DND-41 (cell line): ENCODE measurements around the gene PRELID2.

Experiments
- ATAC-seq: fragments of 200-7000 bp; cut with Tn5 transposase; 3 replicates; pipeline ENCODE4 v1.9.1; 2021; ENCODE audit warnings: low read depth; ENCODE audit not compliant: insufficient read depth
- DNase-seq: peaks from one replicate; pipeline ENCODE4 v3.0.0-alpha.2; 2020
- H2AFZ ChIP-seq: 2 replicates; pipeline ENCODE4 v1.6.0; 2012; ENCODE audit warnings: low read depth, low read length
- H3K27ac ChIP-seq: 2 replicates; pipeline ENCODE4 v1.5.1; 2012; ENCODE audit warnings: low read length, inconsistent platforms
- H3K27me3 ChIP-seq: fragments of 200-600 bp; sonication (generic); 2 replicates; pipeline ENCODE4 v1.6.0; 2012; ENCODE audit warnings: low read length, mild to moderate bottlenecking, inconsistent platforms; ENCODE audit not compliant: insufficient read depth, poor library complexity
- H3K36me3 ChIP-seq: 2 replicates; pipeline ENCODE4 v1.5.1; 2012; ENCODE audit warnings: low read length, inconsistent platforms; ENCODE audit not compliant: insufficient read depth
- H3K4me1 ChIP-seq: 2 replicates; pipeline ENCODE4 v1.5.1; 2012; ENCODE audit warnings: mild to moderate bottlenecking, low read length; ENCODE audit not compliant: insufficient read depth
- H3K4me2 ChIP-seq: 2 replicates; pipeline ENCODE4 v1.6.0; 2012; ENCODE audit warnings: mild to moderate bottlenecking, moderate library complexity, low read length, inconsistent platforms; ENCODE audit not compliant: insufficient read depth
- H3K4me3 ChIP-seq, 2 experiments: fragments of 200-600 bp in 1 of 2; shearing (Covaris generic) in 1 of 2; 2 replicates each; pipeline ENCODE4 v1.5.1; 2012 to 2016; ENCODE audit warnings: inconsistent platforms in 2 of 2, low read length in 2 of 2, mild to moderate bottlenecking in 2 of 2, low read depth in 1 of 2, moderate library complexity in 1 of 2
- H3K79me2 ChIP-seq: 2 replicates; pipeline ENCODE4 v1.6.0; 2012; ENCODE audit warnings: low read length, inconsistent platforms; ENCODE audit not compliant: insufficient read depth
- H3K9ac ChIP-seq: 2 replicates; pipeline ENCODE4 v1.6.0; 2012; ENCODE audit warnings: low read depth, mild to moderate bottlenecking, inconsistent platforms, low read length, moderate library complexity
- H3K9me3 ChIP-seq: 2 replicates; pipeline ENCODE4 v1.5.1; 2012; ENCODE audit warnings: low read length, moderate library complexity, mild to moderate bottlenecking, inconsistent platforms; ENCODE audit not compliant: insufficient read depth, severe bottlenecking
- H4K20me1 ChIP-seq: 2 replicates; pipeline ENCODE4 v1.6.0; 2012; ENCODE audit warnings: low read length; ENCODE audit not compliant: insufficient read depth
- CTCF ChIP-seq: IDR thresholded peaks from 2 replicates; pipeline ENCODE4 v1.5.1; 2012; ENCODE audit warnings: borderline replicate concordance, low read length, moderate library complexity, mild to moderate bottlenecking; ENCODE audit not compliant: poor library complexity, severe bottlenecking; ENCODE audit errors: extremely low read depth
- EZH2 ChIP-seq: IDR thresholded peaks from 3 replicates; pipeline ENCODE4 v1.6.1; 2012; ENCODE audit warnings: borderline replicate concordance, low read depth, mild to moderate bottlenecking, moderate library complexity, low read length, inconsistent platforms; ENCODE audit not compliant: severe bottlenecking

PRELID2 gene

DNA sequence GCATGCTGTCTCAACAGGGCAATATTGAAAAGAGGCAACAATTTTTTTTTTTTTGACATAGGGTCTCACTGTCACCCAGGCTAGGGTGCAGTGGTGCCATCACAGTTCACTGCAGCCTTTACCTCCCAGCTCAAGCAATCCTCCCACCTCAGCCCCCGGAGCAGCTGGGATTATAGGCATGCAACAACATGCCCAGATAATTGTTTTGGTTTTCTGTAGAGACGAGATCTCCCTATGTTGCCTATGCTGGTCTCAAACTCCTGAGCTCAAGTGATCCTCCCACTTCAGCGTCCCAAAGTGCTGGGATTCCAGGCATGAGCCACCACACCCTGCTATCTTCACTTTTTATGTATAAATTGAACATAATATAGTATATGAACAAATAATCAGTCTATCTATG lies 47.6 kb downstream of the PRELID2 start:
- Histone ChIP-seq H4K20me1 (no peaks in the 10 kb centered on the region), H3K79me2 (no peaks in the 10 kb centered on the region), H3K9ac (no peak overlapping the region), H3K27ac (no peak overlapping the region), H3K4me2 (no peak overlapping the region), H3K4me3 (no peak overlapping the region), H3K27me3 (no peaks in the 10 kb centered on the region), H2AFZ (no peak overlapping the region), H3K36me3 (no peaks in the 10 kb centered on the region), H3K9me3 (no peaks in the 10 kb centered on the region), H3K4me1 (no peaks in the 10 kb centered on the region)
- DNase-seq, result no peak
- ATAC-seq, result no peak
- TF ChIP-seq EZH2 (no peak), CTCF (no peak)

DNA sequence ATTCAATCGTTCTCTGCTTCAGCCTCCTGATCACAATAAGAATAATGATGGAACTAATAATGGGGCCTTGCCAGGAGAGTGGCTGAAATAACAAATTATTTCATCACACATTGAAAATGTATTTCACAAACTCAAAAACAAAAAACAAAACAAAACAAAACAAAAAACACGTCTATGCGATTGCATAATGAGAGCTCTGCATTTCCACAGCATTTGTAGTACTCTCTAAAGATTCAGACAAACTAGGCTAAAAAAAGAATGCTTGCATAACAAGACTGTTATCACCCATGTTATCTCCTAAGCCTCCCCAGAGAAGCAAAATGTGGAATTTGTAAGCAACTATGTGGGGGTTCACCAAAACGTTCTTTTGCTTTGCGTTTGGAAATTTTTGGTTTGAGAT lies 48.1 kb downstream of the PRELID2 start:
- TF ChIP-seq EZH2 (no peak), CTCF (no peak)
- Histone ChIP-seq H3K79me2 (no peaks in the 10 kb centered on the region), H4K20me1 (no peaks in the 10 kb centered on the region), H3K4me3 (no peak overlapping the region), H3K4me1 (no peaks in the 10 kb centered on the region), H3K9me3 (no peaks in the 10 kb centered on the region), H3K27me3 (no peaks in the 10 kb centered on the region), H3K9ac (no peak overlapping the region), H2AFZ (no peak overlapping the region), H3K4me2 (no peak overlapping the region), H3K36me3 (no peaks in the 10 kb centered on the region), H3K27ac (no peak overlapping the region)
- ATAC-seq (no peak), DNase-seq (no peak)

- DNase-seq, result no peak
Observed at GRCh38 chr5:145780982-145781381, 54.2 kb downstream of the PRELID2 start.

More at GRCh38 chr5:145780982-145781381, 54.2 kb downstream of the PRELID2 start:
- no peaks in the 10 kb centered on the region for H3K27me3 ChIP-seq
- no peaks in the 10 kb centered on the region for H3K9me3 ChIP-seq
- H3K4me3 ChIP-seq, result no peak overlapping the region
- H3K36me3 ChIP-seq, result no peaks in the 10 kb centered on the region
- H3K4me2 ChIP-seq, result no peak overlapping the region
- no peaks in the 10 kb centered on the region for H4K20me1 ChIP-seq
- no peaks in the 10 kb centered on the region for H3K4me1 ChIP-seq
- no peaks in the 10 kb centered on the region for H3K79me2 ChIP-seq
- no peak overlapping the region for H2AFZ ChIP-seq
- H3K9ac ChIP-seq, result no peak overlapping the region
- no peak overlapping the region for H3K27ac ChIP-seq
- TF ChIP-seq CTCF (no peak), EZH2 (no peak)
- ATAC-seq, result no peak
